Neural progenitor cell (in vitro differentiated cells): ENCODE results near the gene TAOK1. TPM values are rescaled to one million over a fixed set of nuclear protein-coding genes. Genes with fewer than 3 reads are reported as not detected.

ENCODE experiments used
- DNase-seq: peaks from one replicate; pipeline ENCODE4 v3.0.0-alpha.2; 2016; ENCODE audit warnings: low spot score
- H2AFZ ChIP-seq: fragments of 200-600 bp; sonication (generic); replicated peaks from 2 replicates; pipeline ENCODE4 v1.6.1; 2016; ENCODE audit warnings: antibody characterized with exemption
- H3F3A ChIP-seq: fragments of 200-600 bp; sonication (generic); 2 replicates; pipeline ENCODE4 v1.6.1; 2016; ENCODE audit warnings: antibody characterized with exemption, low read depth
- H3K27ac ChIP-seq: fragments of 200-600 bp; sonication (generic); 2 replicates; pipeline ENCODE4 v1.5.1; 2016; ENCODE audit warnings: mild to moderate bottlenecking
- H3K27me3 ChIP-seq: fragments of 200-600 bp; sonication (generic); 2 replicates; pipeline ENCODE4 v1.6.1; 2016; ENCODE audit warnings: mild to moderate bottlenecking, moderate library complexity
- H3K36me3 ChIP-seq: fragments of 200-600 bp; sonication (generic); 2 replicates; pipeline ENCODE4 v1.5.1; 2016
- H3K4me1 ChIP-seq: fragments of 200-600 bp; sonication (generic); 2 replicates; pipeline ENCODE4 v1.6.1; 2016; ENCODE audit warnings: mixed run types
- H3K4me2 ChIP-seq: fragments of 200-600 bp; sonication (generic); 2 replicates; pipeline ENCODE4 v1.6.1; 2016
- H3K4me3 ChIP-seq: fragments of 200-600 bp; sonication (generic); 2 replicates; pipeline ENCODE4 v1.5.1; 2016
- H3K79me2 ChIP-seq: fragments of 200-600 bp; sonication (generic); 2 replicates; pipeline ENCODE4 v1.6.1; 2016; ENCODE audit warnings: low read depth
- H3K9ac ChIP-seq: fragments of 200-600 bp; sonication (generic); 2 replicates; pipeline ENCODE4 v1.6.1; 2016
- H3K9me3 ChIP-seq: fragments of 200-600 bp; sonication (generic); 2 replicates; pipeline ENCODE4 v1.5.1; 2016; ENCODE audit warnings: low read depth
- H4K20me1 ChIP-seq: fragments of 200-600 bp; sonication (generic); 2 replicates; pipeline ENCODE4 v1.6.1; 2016; ENCODE audit warnings: low read depth
- H3K27ac Mint-ChIP-seq: 3 replicates; pipeline ENCODE4 v1.8.0; 2021; ENCODE audit warnings: mixed read lengths
- H3K27me3 Mint-ChIP-seq: 2 replicates; pipeline ENCODE4 v1.8.0; 2022; ENCODE audit warnings: low read depth, mild to moderate bottlenecking, inconsistent platforms, moderate library complexity, mixed read lengths; ENCODE audit not compliant: insufficient read depth
- H3K36me3 Mint-ChIP-seq: 3 replicates; pipeline ENCODE4 v1.8.0; 2021; ENCODE audit warnings: mixed read lengths
- H3K4me1 Mint-ChIP-seq: 3 replicates; pipeline ENCODE4 v1.8.0; 2021; ENCODE audit warnings: mixed read lengths
- H3K4me3 Mint-ChIP-seq: 3 replicates; pipeline ENCODE4 v1.8.0; 2021; ENCODE audit warnings: mild to moderate bottlenecking, moderate library complexity, mixed read lengths
- H3K9me3 Mint-ChIP-seq: 3 replicates; pipeline ENCODE4 v1.8.0; 2020; ENCODE audit warnings: mixed read lengths
- EZH2 ChIP-seq: fragments of 200-600 bp; sonication (generic); IDR thresholded peaks from 2 replicates; pipeline ENCODE4 v1.6.1; 2017; ENCODE audit warnings: antibody characterized with exemption, mild to moderate bottlenecking, moderate library complexity
- EZH2phosphoT487 ChIP-seq: fragments of 200-600 bp; sonication (generic); IDR thresholded peaks from 2 replicates; pipeline ENCODE4 v1.6.1; 2017; ENCODE audit warnings: antibody characterized with exemption
- total RNA-seq: library from RNA; depleted of rRNA; stranded (reverse); fragments of >200 nt; gene quantifications from 2 replicates; pipeline ENCODE4 v1.2.3, GENCODE V29; 2015; ENCODE audit warnings: low replicate concordance
- TF ChIP-seq, protein P1 (sequence below): fragments of 200-600 bp; sonication (generic); IDR thresholded peaks from 2 replicates; pipeline ENCODE4 v1.5.1; 2017; ENCODE audit warnings: antibody characterized with exemption, mild to moderate bottlenecking

Gene TAOK1
- total RNA-seq, 1 donor from 2014 or later, result 125 TPM

DNA sequence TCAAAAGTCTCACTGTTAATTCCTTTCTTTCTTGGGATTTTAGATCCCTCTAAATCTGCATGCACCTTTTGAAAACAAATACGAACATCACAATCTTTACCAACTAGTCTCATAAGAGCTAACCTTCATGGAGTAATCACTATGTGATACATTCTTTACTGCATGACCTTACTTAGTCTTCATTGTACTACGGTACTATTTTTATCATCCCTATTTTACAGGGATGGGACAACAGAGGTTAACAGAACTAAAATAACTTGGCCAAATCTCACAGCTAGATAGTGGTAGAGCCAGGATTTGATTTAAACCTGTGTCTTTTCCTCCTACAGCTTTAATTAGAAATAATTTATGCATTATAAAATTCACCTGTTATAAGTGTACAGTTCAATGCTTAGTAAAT, 32.9 kb upstream of the TAOK1 start:
- DNase-seq, result no peak
- Histone ChIP-seq H3K79me2 (no peaks in the 10 kb centered on the region), H3K27me3 (no peaks in the 10 kb centered on the region), H3K9me3 (no peaks in the 10 kb centered on the region), H3K9ac (no peak overlapping the region), H3K4me1 (no peaks in the 10 kb centered on the region), H3K4me2 (no peak overlapping the region), H2AFZ (no peak overlapping the region), H3F3A (peaks cover 5% of the 10 kb centered on the region), H3K36me3 (no peaks in the 10 kb centered on the region), H3K27ac (no peak overlapping the region), H4K20me1 (no peaks in the 10 kb centered on the region), H3K4me3 (no peak overlapping the region)
- no peaks in the 10 kb centered on the region for H3K27me3 Mint-ChIP-seq
- H3K27ac Mint-ChIP-seq, result no peak overlapping the region
- no peaks in the 10 kb centered on the region for H3K9me3 Mint-ChIP-seq
- TF ChIP-seq EZH2, result no peak
- no peak for TF ChIP-seq EZH2phosphoT487
- TF ChIP-seq, protein P1, sequence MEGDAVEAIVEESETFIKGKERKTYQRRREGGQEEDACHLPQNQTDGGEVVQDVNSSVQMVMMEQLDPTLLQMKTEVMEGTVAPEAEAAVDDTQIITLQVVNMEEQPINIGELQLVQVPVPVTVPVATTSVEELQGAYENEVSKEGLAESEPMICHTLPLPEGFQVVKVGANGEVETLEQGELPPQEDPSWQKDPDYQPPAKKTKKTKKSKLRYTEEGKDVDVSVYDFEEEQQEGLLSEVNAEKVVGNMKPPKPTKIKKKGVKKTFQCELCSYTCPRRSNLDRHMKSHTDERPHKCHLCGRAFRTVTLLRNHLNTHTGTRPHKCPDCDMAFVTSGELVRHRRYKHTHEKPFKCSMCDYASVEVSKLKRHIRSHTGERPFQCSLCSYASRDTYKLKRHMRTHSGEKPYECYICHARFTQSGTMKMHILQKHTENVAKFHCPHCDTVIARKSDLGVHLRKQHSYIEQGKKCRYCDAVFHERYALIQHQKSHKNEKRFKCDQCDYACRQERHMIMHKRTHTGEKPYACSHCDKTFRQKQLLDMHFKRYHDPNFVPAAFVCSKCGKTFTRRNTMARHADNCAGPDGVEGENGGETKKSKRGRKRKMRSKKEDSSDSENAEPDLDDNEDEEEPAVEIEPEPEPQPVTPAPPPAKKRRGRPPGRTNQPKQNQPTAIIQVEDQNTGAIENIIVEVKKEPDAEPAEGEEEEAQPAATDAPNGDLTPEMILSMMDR, result no peak
- H3K4me3 Mint-ChIP-seq, result no peak overlapping the region
- no peaks in the 10 kb centered on the region for H3K4me1 Mint-ChIP-seq
- H3K36me3 Mint-ChIP-seq, result no peaks in the 10 kb centered on the region

DNA sequence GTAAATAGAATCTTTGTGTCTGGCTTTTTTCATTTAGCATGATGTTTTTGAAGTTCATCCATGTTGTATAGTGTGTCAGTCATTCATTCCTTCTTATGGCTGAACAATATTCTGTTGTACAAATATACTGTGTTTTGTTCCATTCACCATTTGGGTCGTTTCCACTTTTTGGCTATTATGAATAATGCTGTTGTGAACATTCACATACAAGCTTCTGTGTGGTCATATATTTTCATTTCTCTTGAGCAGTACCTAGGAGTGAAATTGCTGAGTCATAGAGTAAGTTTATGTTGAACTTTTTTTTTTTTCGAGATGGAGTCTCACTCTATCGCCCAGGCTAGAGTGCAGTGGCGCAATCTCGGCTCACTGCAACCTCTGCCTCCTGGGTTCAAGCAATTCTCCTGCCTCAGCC, 32.3 kb upstream of the TAOK1 start:
- H2AFZ ChIP-seq, result no peak overlapping the region
- no peak overlapping the region for H3K4me2 ChIP-seq
- no peaks in the 10 kb centered on the region for H3K4me1 ChIP-seq
- H3K9me3 ChIP-seq, result no peaks in the 10 kb centered on the region
- H3F3A ChIP-seq, result peaks cover 5% of the 10 kb centered on the region
- no peak overlapping the region for H3K9ac ChIP-seq
- H4K20me1 ChIP-seq, result no peaks in the 10 kb centered on the region
- Mint-ChIP-seq H3K27ac (no peak overlapping the region), H3K27me3 (no peaks in the 10 kb centered on the region), H3K4me1 (no peaks in the 10 kb centered on the region), H3K36me3 (no peaks in the 10 kb centered on the region), H3K4me3 (no peak overlapping the region), H3K9me3 (no peaks in the 10 kb centered on the region)
- H3K27me3 ChIP-seq, result no peaks in the 10 kb centered on the region
- TF ChIP-seq, protein P1, result no peak
- TF ChIP-seq EZH2 (no peak), EZH2phosphoT487 (no peak)
- no peaks in the 10 kb centered on the region for H3K79me2 ChIP-seq
- H3K36me3 ChIP-seq, result no peaks in the 10 kb centered on the region
- no peak for DNase-seq
- H3K27ac ChIP-seq, result no peak overlapping the region
- H3K4me3 ChIP-seq, result no peak overlapping the region

DNA sequence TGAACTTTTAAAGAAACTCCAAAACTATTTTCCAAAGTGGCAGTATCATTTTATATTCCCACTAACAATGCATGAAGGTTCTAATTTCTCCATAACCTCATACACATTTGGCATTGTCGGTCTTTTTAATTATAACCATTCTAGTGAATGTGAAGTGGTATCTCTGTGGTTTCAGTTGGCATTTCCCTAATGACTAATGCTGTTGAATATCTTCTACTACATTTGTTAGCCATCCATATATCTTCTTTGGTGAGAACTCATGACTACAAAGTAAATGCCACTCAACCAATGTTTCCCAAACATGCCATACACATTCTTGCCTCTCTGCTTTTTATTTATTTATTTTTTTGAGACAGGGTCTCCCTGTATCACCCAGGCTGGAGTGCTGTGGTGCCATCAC, 31.7 kb upstream of the TAOK1 start:
- Histone ChIP-seq H3K27me3 (no peaks in the 10 kb centered on the region), H4K20me1 (no peaks in the 10 kb centered on the region), H3K4me3 (no peak overlapping the region), H3K4me2 (no peak overlapping the region), H3K4me1 (no peaks in the 10 kb centered on the region), H3K79me2 (no peaks in the 10 kb centered on the region), H3K36me3 (no peaks in the 10 kb centered on the region), H2AFZ (no peak overlapping the region), H3K9me3 (no peaks in the 10 kb centered on the region), H3F3A (peaks cover 5% of the 10 kb centered on the region), H3K9ac (no peak overlapping the region), H3K27ac (no peak overlapping the region)
- TF ChIP-seq, protein P1, result no peak
- TF ChIP-seq EZH2phosphoT487 (no peak), EZH2 (no peak)
- no peaks in the 10 kb centered on the region for H3K9me3 Mint-ChIP-seq
- no peaks in the 10 kb centered on the region for H3K36me3 Mint-ChIP-seq
- no peak overlapping the region for H3K27ac Mint-ChIP-seq
- no peak for DNase-seq
- no peaks in the 10 kb centered on the region for H3K4me1 Mint-ChIP-seq
- H3K27me3 Mint-ChIP-seq, result no peaks in the 10 kb centered on the region
- H3K4me3 Mint-ChIP-seq, result no peak overlapping the region
